Mucosa of descending colon (tissue), 3 donors: Measurements from ENCODE around the gene SMC6. TPM values are rescaled to one million over a fixed set of nuclear protein-coding genes. Genes with fewer than 3 reads are reported as not detected.

Experiments
- ATAC-seq: fragments of 200-7000 bp; cut with Tn5 transposase; one replicate; pipeline ENCODE4 v1.9.1; 2020; ENCODE audit warnings: mild to moderate bottlenecking, moderate library complexity
- DNase-seq, 3 donors: peaks; one replicate each; pipeline ENCODE4 v3.0.0-alpha.2; 2020
- H3K36me3 ChIP-seq: fragments of 200-600 bp; one replicate; pipeline ENCODE4 v1.8.0; 2021; ENCODE audit warnings: low read depth, mild to moderate bottlenecking
- H3K4me1 ChIP-seq: fragments of 200-600 bp; one replicate; pipeline ENCODE4 v1.8.0; 2021; ENCODE audit warnings: low read depth, mild to moderate bottlenecking
- H3K4me3 ChIP-seq: fragments of 200-600 bp; one replicate; pipeline ENCODE4 v1.8.0; 2021; ENCODE audit warnings: mild to moderate bottlenecking
- H3K9me3 ChIP-seq: fragments of 200-600 bp; one replicate; pipeline ENCODE4 v1.8.0; 2021; ENCODE audit warnings: mild to moderate bottlenecking
- CTCF ChIP-seq: fragments of 200-600 bp; IDR thresholded peaks from one replicate; pipeline ENCODE4 v1.8.0; 2022; ENCODE audit warnings: antibody characterized with exemption, mild to moderate bottlenecking
- intact Hi-C, 2 donors: fragments of 100-400 bp; cut with DNase I in 1 of 2; cut with micrococcal nuclease in 1 of 2; formaldehyde crosslinking; loops; one replicate each; pipeline versions ENCODE4 v1.11.0 to v1.11.1; 2022; cut with DNase I, micrococcal nuclease
- total RNA-seq, 3 donors: library from RNA; stranded (reverse); fragmentation: NEBNext Ultra II Directional in 2 of 3; extraction: Animal tissue kit (Norgen Biotek cat#: 25700) in 2 of 3; gene quantifications; one replicate each; pipeline versions ENCODE4 v1.2.1 to v1.2.4, GENCODE V29; 2021 to 2023
- donor health status: DM: no; HTN: no; CAD: no; lungs with moderate emphysema.
- donor health status: DM: no; HTN: no; CAD: no.
- donor health status: DM: no; HTN: yes; CAD: no.

The SMC6 gene
- total RNA-seq, 3 donors from 2014 or later: 18.1 to 24.8 (median 22.9) TPM

- Histone ChIP-seq H3K4me1 (no peaks in the 10 kb centered on the region), H3K4me3 (no peak overlapping the region), H3K9me3 (no peaks in the 10 kb centered on the region), H3K36me3 (no peaks in the 10 kb centered on the region)
- intact Hi-C loops: no loop called here
- DNase-seq: no peak
- no peak for TF ChIP-seq CTCF
- no peak for ATAC-seq
These were observed 69.6 kb downstream of the SMC6 start for GRCh38 chr2:17683981-17684380.

- TF ChIP-seq CTCF: no peak
- no peaks in the 10 kb centered on the region for H3K36me3 ChIP-seq
- no peak overlapping the region for H3K4me3 ChIP-seq
- DNase-seq: no peak
- intact Hi-C loops: no loop called here
- no peak for ATAC-seq
- H3K4me1 ChIP-seq: no peaks in the 10 kb centered on the region
- no peaks in the 10 kb centered on the region for H3K9me3 ChIP-seq
These were observed 71.3 kb downstream of the SMC6 start for GRCh38 chr2:17682098-17682857.

GRCh38 chr2:17680119-17680518, 73.5 kb downstream of the SMC6 start:
- H3K4me1 ChIP-seq: no peaks in the 10 kb centered on the region
- ATAC-seq: no peak
- TF ChIP-seq CTCF: no peak
- intact Hi-C loops: no loop called here
- H3K9me3 ChIP-seq: no peaks in the 10 kb centered on the region
- no peak overlapping the region for H3K4me3 ChIP-seq
- H3K36me3 ChIP-seq: no peaks in the 10 kb centered on the region
- DNase-seq: no peak

GRCh38 chr2:17674817-17675216, 78.8 kb downstream of the SMC6 start:
- intact Hi-C loops: no loop called here
- ATAC-seq: no peak
- no peak overlapping the region for H3K4me3 ChIP-seq
- no peak for TF ChIP-seq CTCF
- no peaks in the 10 kb centered on the region for H3K36me3 ChIP-seq
- no peaks in the 10 kb centered on the region for H3K4me1 ChIP-seq
- H3K9me3 ChIP-seq: no peaks in the 10 kb centered on the region
- no peak for DNase-seq

- Histone ChIP-seq H3K4me1 (no peaks in the 10 kb centered on the region), H3K9me3 (no peaks in the 10 kb centered on the region), H3K36me3 (no peaks in the 10 kb centered on the region), H3K4me3 (no peak overlapping the region)
- DNase-seq: no peak
- intact Hi-C loops: no loop called here
- no peak for TF ChIP-seq CTCF
- no peak for ATAC-seq
These were observed 80.9 kb downstream of the SMC6 start for GRCh38 chr2:17672583-17673317.
